HepG2 (cell line): ENCODE data around the gene TOPBP1. TPM values are rescaled to one million over a fixed set of nuclear protein-coding genes. Genes with fewer than 3 reads are reported as not detected.

Experiments
- ARHGAP35 ChIP-seq: sonication (generic); formaldehyde crosslinking; IDR thresholded peaks from 2 replicates; pipeline ENCODE4 v1.9.0; 2022; ENCODE audit warnings: mild to moderate bottlenecking, inconsistent platforms, moderate library complexity, missing genetic modification reagents, borderline replicate concordance
- DPF2 ChIP-seq: sonication (generic); formaldehyde crosslinking; IDR thresholded peaks from 2 replicates; pipeline ENCODE4 v1.4.0; 2020; ENCODE audit warnings: mild to moderate bottlenecking, low read depth, missing genetic modification reagents, borderline replicate concordance
- GATAD2A ChIP-seq: IDR thresholded peaks from 2 replicates; pipeline ENCODE4 v1.6.1; 2016
- GTF3A ChIP-seq: sonication (generic); formaldehyde crosslinking; conservative IDR thresholded peaks from 2 replicates; pipeline ENCODE4 v1.4.0; 2020; ENCODE audit warnings: mild to moderate bottlenecking, missing genetic modification reagents
- NONO ChIP-seq, 2 experiments: fragments of 450-650 bp in 1 of 2; sonication (generic) in 1 of 2; formaldehyde crosslinking in 1 of 2; IDR thresholded peaks in 1 of 2; conservative IDR thresholded peaks in 1 of 2; 2 replicates each; pipeline versions ENCODE4 v1.6.1 to v1.8.0; 2017 to 2022; ENCODE audit warnings: mild to moderate bottlenecking in 1 of 2, missing genetic modification reagents in 1 of 2, moderate library complexity in 1 of 2
- SMAD1 ChIP-seq: sonication (generic); formaldehyde crosslinking; IDR thresholded peaks from 2 replicates; pipeline ENCODE4 v1.4.0; 2020; ENCODE audit warnings: missing genetic modification reagents, low read depth, mild to moderate bottlenecking, borderline replicate concordance
- TAF1 ChIP-seq: sonication (generic); formaldehyde crosslinking; IDR thresholded peaks from 2 replicates; pipeline ENCODE4 v1.4.0; 2020; ENCODE audit warnings: missing genetic modification reagents
- TOE1 ChIP-seq: sonication (generic); formaldehyde crosslinking; IDR thresholded peaks from 2 replicates; pipeline ENCODE4 v1.4.0; 2020; ENCODE audit warnings: mild to moderate bottlenecking, missing genetic modification reagents
- U2AF1 ChIP-seq: fragments of 200-400 bp; formaldehyde crosslinking; optimal IDR thresholded peaks from 2 replicates; pipeline ENCODE3; 2017; ENCODE audit warnings: mild to moderate bottlenecking, low read depth, low read length
- ZFAT ChIP-seq: sonication (generic); formaldehyde crosslinking; conservative IDR thresholded peaks from 2 replicates; pipeline ENCODE4 v1.8.1; 2023; ENCODE audit warnings: missing genetic modification reagents, inconsistent platforms
- ZNF292 ChIP-seq: sonication (generic); formaldehyde crosslinking; IDR thresholded peaks from 2 replicates; pipeline ENCODE4 v1.8.1; 2022; ENCODE audit warnings: mild to moderate bottlenecking, low read depth, missing genetic modification reagents, borderline replicate concordance
- ZNF616 ChIP-seq: sonication (generic); formaldehyde crosslinking; IDR thresholded peaks from 2 replicates; pipeline ENCODE4 v1.5.0; 2020; ENCODE audit warnings: low read depth, mild to moderate bottlenecking, missing genetic modification reagents
- ZNF644 ChIP-seq: IDR thresholded peaks from 2 replicates; pipeline ENCODE4 v1.6.1; 2016; ENCODE audit warnings: low read depth
- polyA plus RNA-seq, 8 experiments: library from polyadenylated mRNA; depleted of rRNA in 3 of 8; stranded (reverse) in 7 of 8; unstranded in 1 of 8; fragments of >200 nt; fragmentation: Illumina TruSeq in 4 of 8; extraction: Trizol in 4 of 8; gene quantifications; 2 replicates each; pipeline versions ENCODE4 v1.2.1 to v1.2.3, GENCODE V29; 2011 to 2016; ENCODE audit warnings: low read depth in 4 of 8, missing spikeins in 1 of 8, mixed read lengths in 1 of 8; ENCODE audit not compliant: insufficient read depth in 1 of 8
- total RNA-seq, 5 experiments: library from RNA; depleted of rRNA; stranded (reverse); fragments of >200 nt; fragmentation: Illumina TruSeq; extraction: Trizol; gene quantifications; 2 replicates each; pipeline ENCODE4 v1.2.3, GENCODE V29; 2016; ENCODE audit warnings: low read depth in 1 of 5
- TF ChIP-seq, protein P1 (sequence below): sonication (generic); formaldehyde crosslinking; IDR thresholded peaks from 2 replicates; pipeline ENCODE4; 2020; ENCODE audit warnings: missing genetic modification reagents, mild to moderate bottlenecking, borderline replicate concordance
- TF ChIP-seq, protein P2 (sequence below): sonication (generic); formaldehyde crosslinking; IDR thresholded peaks from 2 replicates; pipeline ENCODE4 v1.8.0; 2022; ENCODE audit warnings: mild to moderate bottlenecking, missing genetic modification reagents; ENCODE audit not compliant: insufficient replicate concordance
- TF ChIP-seq, protein P3 (sequence below): sonication (generic); formaldehyde crosslinking; IDR thresholded peaks from 2 replicates; pipeline ENCODE4 v1.5.0; 2020; ENCODE audit warnings: missing genetic modification reagents
- TF ChIP-seq, protein P4 (sequence below): sonication (generic); formaldehyde crosslinking; IDR thresholded peaks from 2 replicates; pipeline ENCODE4 v1.4.0; 2020; ENCODE audit warnings: mild to moderate bottlenecking, missing genetic modification reagents
- TF ChIP-seq, protein P5 (sequence below): sonication (generic); formaldehyde crosslinking; IDR thresholded peaks from 2 replicates; pipeline ENCODE4 v1.9.0; 2021; ENCODE audit warnings: missing genetic modification reagents, borderline replicate concordance

The TOPBP1 gene
- total and polyA plus RNA-seq, 2 of the 13 experiments (the other 11 are each of a cell fraction or from before 2014, with no cell fraction given), result 24.3 to 42.9 TPM

DNA sequence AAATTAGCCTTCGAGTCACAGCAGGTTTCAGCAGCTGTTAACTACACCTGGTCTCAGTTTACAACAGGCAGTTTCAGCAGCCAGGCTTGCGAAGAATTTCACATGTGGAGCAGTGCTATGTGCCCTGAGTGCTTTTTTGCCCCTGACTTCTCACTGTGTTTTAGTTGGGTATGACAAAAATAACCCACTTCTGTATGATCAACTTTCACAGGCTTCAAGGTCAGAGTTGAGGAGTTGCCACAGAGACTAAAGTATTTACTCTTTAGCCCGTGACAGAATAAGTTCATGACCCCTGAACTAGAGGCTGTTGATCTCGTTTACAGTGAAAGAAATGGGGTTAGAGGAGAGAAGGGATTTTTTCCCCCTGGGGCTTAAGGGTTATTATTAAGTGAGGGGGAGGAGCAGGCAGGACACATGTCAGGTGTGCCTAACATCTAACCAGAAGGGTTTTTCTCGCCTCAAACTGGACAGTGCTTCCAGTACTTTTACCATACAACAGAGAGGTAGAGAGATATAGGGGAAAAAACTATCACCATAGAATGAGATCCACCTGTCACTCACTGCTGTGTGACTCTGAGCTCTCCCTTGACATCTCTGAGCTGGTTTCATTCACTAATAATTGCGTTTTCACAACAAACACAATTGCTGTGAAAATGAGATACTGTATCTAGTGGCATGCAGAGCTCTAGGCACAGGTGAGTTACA, 14.0 kb upstream of the TOPBP1 start (continued):
- TF ChIP-seq, protein P1, sequence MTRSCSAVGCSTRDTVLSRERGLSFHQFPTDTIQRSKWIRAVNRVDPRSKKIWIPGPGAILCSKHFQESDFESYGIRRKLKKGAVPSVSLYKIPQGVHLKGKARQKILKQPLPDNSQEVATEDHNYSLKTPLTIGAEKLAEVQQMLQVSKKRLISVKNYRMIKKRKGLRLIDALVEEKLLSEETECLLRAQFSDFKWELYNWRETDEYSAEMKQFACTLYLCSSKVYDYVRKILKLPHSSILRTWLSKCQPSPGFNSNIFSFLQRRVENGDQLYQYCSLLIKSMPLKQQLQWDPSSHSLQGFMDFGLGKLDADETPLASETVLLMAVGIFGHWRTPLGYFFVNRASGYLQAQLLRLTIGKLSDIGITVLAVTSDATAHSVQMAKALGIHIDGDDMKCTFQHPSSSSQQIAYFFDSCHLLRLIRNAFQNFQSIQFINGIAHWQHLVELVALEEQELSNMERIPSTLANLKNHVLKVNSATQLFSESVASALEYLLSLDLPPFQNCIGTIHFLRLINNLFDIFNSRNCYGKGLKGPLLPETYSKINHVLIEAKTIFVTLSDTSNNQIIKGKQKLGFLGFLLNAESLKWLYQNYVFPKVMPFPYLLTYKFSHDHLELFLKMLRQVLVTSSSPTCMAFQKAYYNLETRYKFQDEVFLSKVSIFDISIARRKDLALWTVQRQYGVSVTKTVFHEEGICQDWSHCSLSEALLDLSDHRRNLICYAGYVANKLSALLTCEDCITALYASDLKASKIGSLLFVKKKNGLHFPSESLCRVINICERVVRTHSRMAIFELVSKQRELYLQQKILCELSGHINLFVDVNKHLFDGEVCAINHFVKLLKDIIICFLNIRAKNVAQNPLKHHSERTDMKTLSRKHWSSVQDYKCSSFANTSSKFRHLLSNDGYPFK (CRISPR knock-in tag), result no peak
- peak; percentile 94 for TF ChIP-seq GATAD2A
- TF ChIP-seq TOE1, result no peak
- no peak for TF ChIP-seq SMAD1 (CRISPR knock-in tag)
- peak; percentile 91; the same call in 1 of the 2 replicates for TF ChIP-seq ZNF292 (CRISPR knock-in tag)
- TF ChIP-seq, protein P2, sequence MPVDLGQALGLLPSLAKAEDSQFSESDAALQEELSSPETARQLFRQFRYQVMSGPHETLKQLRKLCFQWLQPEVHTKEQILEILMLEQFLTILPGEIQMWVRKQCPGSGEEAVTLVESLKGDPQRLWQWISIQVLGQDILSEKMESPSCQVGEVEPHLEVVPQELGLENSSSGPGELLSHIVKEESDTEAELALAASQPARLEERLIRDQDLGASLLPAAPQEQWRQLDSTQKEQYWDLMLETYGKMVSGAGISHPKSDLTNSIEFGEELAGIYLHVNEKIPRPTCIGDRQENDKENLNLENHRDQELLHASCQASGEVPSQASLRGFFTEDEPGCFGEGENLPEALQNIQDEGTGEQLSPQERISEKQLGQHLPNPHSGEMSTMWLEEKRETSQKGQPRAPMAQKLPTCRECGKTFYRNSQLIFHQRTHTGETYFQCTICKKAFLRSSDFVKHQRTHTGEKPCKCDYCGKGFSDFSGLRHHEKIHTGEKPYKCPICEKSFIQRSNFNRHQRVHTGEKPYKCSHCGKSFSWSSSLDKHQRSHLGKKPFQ (CRISPR knock-in tag), result no peak
- TF ChIP-seq ZFAT, result no peak
- TF ChIP-seq ZNF616, result no peak
- no peak for TF ChIP-seq ARHGAP35 (CRISPR knock-in tag)
- TF ChIP-seq GTF3A (CRISPR knock-in tag), result 0 out of 2 replicates have a peak, but pooled peaks have one; percentile 18
- TF ChIP-seq, protein P3, sequence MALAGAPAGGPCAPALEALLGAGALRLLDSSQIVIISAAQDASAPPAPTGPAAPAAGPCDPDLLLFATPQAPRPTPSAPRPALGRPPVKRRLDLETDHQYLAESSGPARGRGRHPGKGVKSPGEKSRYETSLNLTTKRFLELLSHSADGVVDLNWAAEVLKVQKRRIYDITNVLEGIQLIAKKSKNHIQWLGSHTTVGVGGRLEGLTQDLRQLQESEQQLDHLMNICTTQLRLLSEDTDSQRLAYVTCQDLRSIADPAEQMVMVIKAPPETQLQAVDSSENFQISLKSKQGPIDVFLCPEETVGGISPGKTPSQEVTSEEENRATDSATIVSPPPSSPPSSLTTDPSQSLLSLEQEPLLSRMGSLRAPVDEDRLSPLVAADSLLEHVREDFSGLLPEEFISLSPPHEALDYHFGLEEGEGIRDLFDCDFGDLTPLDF (CRISPR knock-in tag), result no peak
- no peak for TF ChIP-seq TAF1 (CRISPR knock-in tag)
- TF ChIP-seq DPF2, result peak; percentile 48; the same call in 1 of the 2 replicates
- TF ChIP-seq, protein P4, sequence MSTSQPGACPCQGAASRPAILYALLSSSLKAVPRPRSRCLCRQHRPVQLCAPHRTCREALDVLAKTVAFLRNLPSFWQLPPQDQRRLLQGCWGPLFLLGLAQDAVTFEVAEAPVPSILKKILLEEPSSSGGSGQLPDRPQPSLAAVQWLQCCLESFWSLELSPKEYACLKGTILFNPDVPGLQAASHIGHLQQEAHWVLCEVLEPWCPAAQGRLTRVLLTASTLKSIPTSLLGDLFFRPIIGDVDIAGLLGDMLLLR (CRISPR knock-in tag), result no peak
- 0 out of 2 replicates have a peak, but pooled peaks have one; percentile 12 for TF ChIP-seq ZNF644 (CRISPR knock-in tag)
- TF ChIP-seq NONO (IDR thresholded peaks at IDR 0.05), result no peak
- no peak for TF ChIP-seq NONO (CRISPR knock-in tag; conservative IDR thresholded peaks at IDR 0.05)
- TF ChIP-seq, protein P5, sequence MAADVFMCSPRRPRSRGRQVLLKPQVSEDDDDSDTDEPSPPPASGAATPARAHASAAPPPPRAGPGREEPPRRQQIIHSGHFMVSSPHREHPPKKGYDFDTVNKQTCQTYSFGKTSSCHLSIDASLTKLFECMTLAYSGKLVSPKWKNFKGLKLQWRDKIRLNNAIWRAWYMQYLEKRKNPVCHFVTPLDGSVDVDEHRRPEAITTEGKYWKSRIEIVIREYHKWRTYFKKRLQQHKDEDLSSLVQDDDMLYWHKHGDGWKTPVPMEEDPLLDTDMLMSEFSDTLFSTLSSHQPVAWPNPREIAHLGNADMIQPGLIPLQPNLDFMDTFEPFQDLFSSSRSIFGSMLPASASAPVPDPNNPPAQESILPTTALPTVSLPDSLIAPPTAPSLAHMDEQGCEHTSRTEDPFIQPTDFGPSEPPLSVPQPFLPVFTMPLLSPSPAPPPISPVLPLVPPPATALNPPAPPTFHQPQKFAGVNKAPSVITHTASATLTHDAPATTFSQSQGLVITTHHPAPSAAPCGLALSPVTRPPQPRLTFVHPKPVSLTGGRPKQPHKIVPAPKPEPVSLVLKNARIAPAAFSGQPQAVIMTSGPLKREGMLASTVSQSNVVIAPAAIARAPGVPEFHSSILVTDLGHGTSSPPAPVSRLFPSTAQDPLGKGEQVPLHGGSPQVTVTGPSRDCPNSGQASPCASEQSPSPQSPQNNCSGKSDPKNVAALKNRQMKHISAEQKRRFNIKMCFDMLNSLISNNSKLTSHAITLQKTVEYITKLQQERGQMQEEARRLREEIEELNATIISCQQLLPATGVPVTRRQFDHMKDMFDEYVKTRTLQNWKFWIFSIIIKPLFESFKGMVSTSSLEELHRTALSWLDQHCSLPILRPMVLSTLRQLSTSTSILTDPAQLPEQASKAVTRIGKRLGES (CRISPR knock-in tag), result no peak
- TF ChIP-seq U2AF1, result no peak
